ENCODE results near the gene H2BW2. TPM values are rescaled to one million over a fixed set of nuclear protein-coding genes. Genes with fewer than 3 reads are reported as not detected.

The H2BW2 gene
- total RNA-seq, 1 experiment from 2014 or later = not detected

DNA sequence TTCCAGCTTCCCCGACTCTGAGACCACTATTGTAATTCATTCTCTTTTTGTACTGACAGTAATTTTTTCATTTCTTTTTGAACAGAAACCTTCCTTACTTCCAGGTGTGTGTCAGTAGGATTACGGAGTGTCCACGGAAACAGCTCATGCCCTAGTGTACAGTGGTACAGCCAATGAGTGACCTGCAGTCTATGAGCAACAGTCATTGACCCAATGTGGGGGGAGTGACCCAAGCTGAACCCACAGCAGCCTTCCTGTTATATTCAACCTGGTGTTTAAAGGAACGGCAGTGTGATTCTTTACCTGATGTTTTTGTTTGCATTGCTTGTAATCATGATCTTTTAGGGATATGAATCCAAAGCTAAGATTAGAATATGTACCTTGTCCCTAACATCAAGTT is 1.2 kb downstream of the H2BW2 start:
- no peak for ATAC-seq
- H3K9me2 ChIP-seq (ENCODE audit: insufficient read depth) = no peaks in the 10 kb centered on the region
- no peak overlapping the region for H3K4me2 ChIP-seq (ENCODE audit: low read length)
- intact Hi-C loops (cut with micrococcal nuclease) = no loop called here
- peaks cover 16% of the 10 kb centered on the region for H3K27me3 ChIP-seq (ENCODE audit: insufficient read depth, low read length)
- ChIA-PET CTCF (no interaction called here), POLR2A (no interaction called here), RAD21 (ENCODE audit: low non-redundant PET in 1 of 2, low total read pairs in 2 of 2, uncharacterized antibody in 2 of 2, unreplicated experiment in 2 of 2) (no interaction called here)
- no peaks in the 10 kb centered on the region for H4K20me1 ChIP-seq (ENCODE audit: insufficient read depth)
- H3K79me2 ChIP-seq (ENCODE audit: insufficient read depth, low read length) = no peaks in the 10 kb centered on the region
- no peak for DNase-seq (ENCODE audit: low read depth, low spot score)
- H3K9ac ChIP-seq (ENCODE audit: low read length) = no peak overlapping the region
- no peak overlapping the region for H3K4me3 ChIP-seq (replicated peaks in 1 of 2; ENCODE audit: low read depth in 1 of 2, low read length in 2 of 2)
- H2AFZ ChIP-seq (ENCODE audit: low read depth, low read length, poor library complexity, severe bottlenecking) = no peak overlapping the region
- no peaks in the 10 kb centered on the region for H3K36me3 ChIP-seq (ENCODE audit: control insufficient read depth in 1 of 2, insufficient read depth in 2 of 2, low read length in 2 of 2)
- no TSS peak for BruUV-seq (replicated peaks)
- H3K4me1 ChIP-seq (ENCODE audit: control insufficient read depth in 1 of 2, insufficient read depth in 2 of 2, low read length in 2 of 2) = no peaks in the 10 kb centered on the region
- no peaks in the 10 kb centered on the region for H3K9me3 ChIP-seq (ENCODE audit: control insufficient read depth in 1 of 2, insufficient read depth in 1 of 2, low read depth in 1 of 2, low read length in 2 of 2)
- TF ChIP-seq CEBPB (IDR thresholded peaks at IDR 0.05; ENCODE audit: low read depth) (no peak), SRF (IDR thresholded peaks at IDR 0.05; ENCODE audit: low read depth) (no peak), POLR2A (IDR thresholded peaks at IDR 0.05; ENCODE audit: borderline replicate concordance, extremely low read depth, insufficient read depth, insufficient read length) (no peak), ELF1 (IDR thresholded peaks at IDR 0.05; ENCODE audit: borderline replicate concordance, low read depth) (no peak), EGR1 (IDR thresholded peaks at IDR 0.05; ENCODE audit: low read depth) (no peak), ZFX (IDR thresholded peaks at IDR 0.05) (no peak), SP1 (IDR thresholded peaks at IDR 0.05; ENCODE audit: low read depth) (no peak), FOSL1 (IDR thresholded peaks at IDR 0.05; ENCODE audit: low read depth) (no peak)
- TF ChIP-seq, protein P1, sequence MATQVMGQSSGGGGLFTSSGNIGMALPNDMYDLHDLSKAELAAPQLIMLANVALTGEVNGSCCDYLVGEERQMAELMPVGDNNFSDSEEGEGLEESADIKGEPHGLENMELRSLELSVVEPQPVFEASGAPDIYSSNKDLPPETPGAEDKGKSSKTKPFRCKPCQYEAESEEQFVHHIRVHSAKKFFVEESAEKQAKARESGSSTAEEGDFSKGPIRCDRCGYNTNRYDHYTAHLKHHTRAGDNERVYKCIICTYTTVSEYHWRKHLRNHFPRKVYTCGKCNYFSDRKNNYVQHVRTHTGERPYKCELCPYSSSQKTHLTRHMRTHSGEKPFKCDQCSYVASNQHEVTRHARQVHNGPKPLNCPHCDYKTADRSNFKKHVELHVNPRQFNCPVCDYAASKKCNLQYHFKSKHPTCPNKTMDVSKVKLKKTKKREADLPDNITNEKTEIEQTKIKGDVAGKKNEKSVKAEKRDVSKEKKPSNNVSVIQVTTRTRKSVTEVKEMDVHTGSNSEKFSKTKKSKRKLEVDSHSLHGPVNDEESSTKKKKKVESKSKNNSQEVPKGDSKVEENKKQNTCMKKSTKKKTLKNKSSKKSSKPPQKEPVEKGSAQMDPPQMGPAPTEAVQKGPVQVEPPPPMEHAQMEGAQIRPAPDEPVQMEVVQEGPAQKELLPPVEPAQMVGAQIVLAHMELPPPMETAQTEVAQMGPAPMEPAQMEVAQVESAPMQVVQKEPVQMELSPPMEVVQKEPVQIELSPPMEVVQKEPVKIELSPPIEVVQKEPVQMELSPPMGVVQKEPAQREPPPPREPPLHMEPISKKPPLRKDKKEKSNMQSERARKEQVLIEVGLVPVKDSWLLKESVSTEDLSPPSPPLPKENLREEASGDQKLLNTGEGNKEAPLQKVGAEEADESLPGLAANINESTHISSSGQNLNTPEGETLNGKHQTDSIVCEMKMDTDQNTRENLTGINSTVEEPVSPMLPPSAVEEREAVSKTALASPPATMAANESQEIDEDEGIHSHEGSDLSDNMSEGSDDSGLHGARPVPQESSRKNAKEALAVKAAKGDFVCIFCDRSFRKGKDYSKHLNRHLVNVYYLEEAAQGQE (IDR thresholded peaks at IDR 0.05; ENCODE audit: low read depth) = no peak
- TF ChIP-seq, protein P2, sequence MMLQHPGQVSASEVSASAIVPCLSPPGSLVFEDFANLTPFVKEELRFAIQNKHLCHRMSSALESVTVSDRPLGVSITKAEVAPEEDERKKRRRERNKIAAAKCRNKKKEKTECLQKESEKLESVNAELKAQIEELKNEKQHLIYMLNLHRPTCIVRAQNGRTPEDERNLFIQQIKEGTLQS (IDR thresholded peaks at IDR 0.05) = no peak
- TF ChIP-seq, protein P3, sequence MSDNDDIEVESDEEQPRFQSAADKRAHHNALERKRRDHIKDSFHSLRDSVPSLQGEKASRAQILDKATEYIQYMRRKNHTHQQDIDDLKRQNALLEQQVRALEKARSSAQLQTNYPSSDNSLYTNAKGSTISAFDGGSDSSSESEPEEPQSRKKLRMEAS (IDR thresholded peaks at IDR 0.05) = no peak
- H3K27ac ChIP-seq (ENCODE audit: low read depth, low read length) = no peak overlapping the region

All from HCT116 (cell line).